Middle frontal gyrus (tissue), 1 donor: ENCODE results near the gene CMTR2.
"Not testable (repeated sequence)": the region's sequence is repeated elsewhere in the genome, so short reads cannot be mapped to it uniquely, and the experiment has no call there.

Source experiments
- DNase-seq: peaks from one replicate; pipeline ENCODE4 v3.0.0-alpha.2; 2015; ENCODE audit warnings: low spot score; ENCODE audit errors: extremely low spot score

Gene CMTR2

DNA sequence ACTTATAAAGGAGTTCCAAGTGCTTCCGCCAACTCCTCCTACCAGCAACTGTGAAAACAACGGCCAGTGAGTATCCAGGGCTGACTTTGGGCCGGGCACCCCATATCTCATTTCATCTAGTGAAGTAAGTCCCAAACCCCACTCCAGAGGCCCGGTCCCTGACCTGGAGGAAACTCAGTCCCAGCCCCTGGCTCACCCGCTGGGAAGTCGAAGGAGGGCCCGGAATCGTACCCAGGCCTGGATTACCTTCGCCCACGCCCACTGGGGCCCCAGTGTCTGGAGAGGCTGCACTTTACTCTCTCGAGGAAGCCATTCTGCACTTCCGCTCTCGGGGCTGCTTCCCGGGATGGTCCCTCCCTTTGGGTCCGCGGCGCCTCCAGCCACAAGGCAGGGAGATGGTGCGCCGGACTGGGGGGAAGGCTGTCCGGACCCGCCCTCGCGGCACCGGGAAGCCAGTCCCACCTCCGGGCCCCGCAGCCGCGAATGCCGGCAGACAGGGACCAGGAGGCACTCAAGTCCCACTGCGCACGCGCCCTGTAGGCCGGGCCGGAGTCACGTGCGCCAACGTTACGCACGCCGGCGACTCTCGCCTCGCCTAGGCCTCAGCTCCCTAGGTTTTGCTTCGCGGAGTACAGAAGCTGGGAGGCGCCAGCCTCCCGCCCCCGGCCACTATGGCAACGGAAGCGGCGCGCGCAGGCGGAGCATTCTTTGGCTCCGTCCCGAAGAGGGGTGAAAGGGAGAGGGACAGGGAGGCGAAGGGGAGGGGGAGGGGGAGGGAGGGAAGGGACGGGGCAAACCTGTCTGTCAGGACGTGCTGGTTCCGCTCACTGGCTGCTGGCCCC, at the start of gene CMTR2:
Gene CMTR2 (minus strand): TSS at position 513 of the 842 bp plus-strand sequence. CDS start 3,482 bp downstream, outside the sequence.
- peak; percentile 95 for DNase-seq

- DNase-seq, result no peak
Measured at GRCh38 chr16:71338632-71339031, 49.4 kb upstream of the CMTR2 start.

DNA sequence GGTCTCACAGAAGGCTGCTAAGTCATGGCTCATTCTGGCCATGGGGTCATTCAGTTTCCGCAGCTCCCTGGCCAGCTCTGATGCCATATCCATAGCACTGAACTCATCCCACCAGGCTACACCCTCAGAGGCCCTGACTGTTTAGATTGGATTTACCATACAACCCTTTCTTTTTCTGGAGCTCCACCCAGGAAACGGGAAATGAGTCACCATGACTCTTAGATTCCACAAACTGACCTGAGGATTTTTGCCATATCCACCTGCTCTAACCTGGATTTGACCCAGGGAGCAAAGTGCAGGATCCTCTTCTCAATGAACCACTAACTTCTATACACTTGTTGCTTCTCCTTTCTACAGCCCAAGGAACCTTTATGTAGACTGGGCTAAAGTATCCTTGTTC, 49.0 kb upstream of the CMTR2 start:
- DNase-seq, result no peak

DNA sequence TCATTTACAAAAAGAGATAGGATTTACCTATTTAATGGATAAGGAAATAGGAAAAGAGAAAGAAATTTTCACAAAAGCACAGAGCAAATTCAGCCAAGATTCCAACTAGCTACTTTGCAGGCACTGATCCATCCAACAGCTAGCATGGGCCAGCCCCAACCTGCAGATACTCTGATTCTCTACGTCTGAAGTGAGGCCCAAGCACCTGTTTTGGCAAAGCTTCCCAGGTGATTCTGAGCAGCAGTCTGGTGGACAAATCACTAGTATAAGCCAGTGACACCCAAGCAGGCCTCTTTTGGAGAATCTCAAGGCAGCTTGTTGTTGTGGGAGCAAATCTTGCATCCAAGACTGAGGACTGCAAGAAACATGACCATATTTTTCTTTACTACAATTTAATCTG, 48.4 kb upstream of the CMTR2 start:
- no peak for DNase-seq

- DNase-seq, result no peak
Measured at GRCh38 chr16:71328151-71328550, 38.9 kb upstream of the CMTR2 start.

GRCh38 chr16:71327720-71328119, 38.5 kb upstream of the CMTR2 start:
- no peak for DNase-seq

DNA sequence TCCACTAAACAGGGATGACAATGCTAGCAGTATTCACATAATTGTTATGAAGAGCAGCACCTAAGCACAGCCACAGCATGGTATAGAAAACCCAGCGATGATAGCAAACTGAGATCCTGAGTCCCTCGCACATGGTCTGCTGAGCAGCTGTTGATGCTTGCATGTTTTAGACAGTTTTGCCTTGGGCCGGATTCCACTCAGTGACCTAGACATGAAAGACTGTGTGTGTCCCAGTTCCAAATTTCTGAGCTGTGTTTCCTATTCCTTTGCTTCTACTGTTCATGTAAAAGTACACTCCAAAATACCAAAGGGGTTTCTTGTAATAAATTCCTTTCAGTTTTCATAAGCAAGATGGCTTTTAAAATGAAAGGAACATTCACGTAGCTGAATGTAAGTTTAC, 30.8 kb upstream of the CMTR2 start:
- no peak for DNase-seq

DNA sequence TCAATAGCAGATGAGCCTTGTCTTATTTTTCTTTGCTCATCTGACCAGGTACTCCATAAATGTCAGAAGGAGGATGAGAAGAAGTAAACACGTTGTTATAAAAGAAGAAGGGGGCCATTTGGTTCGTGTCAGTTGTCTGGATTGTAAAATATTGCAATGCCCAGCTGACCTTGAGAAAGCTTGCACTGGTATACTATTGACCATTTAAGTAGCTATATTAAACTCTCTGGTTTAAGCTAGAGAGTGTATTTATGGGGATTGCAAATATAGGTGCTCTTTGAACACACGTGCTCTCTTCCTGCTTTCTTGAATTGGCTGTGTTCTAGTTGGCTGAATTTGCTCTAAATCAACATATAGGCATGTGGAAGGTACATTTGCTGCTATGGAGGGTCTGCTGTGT, 26.1 kb upstream of the CMTR2 start:
- no peak for DNase-seq

- not testable (repeated sequence) for DNase-seq
Measured at GRCh38 chr16:71313591-71313990, 24.4 kb upstream of the CMTR2 start.

DNA sequence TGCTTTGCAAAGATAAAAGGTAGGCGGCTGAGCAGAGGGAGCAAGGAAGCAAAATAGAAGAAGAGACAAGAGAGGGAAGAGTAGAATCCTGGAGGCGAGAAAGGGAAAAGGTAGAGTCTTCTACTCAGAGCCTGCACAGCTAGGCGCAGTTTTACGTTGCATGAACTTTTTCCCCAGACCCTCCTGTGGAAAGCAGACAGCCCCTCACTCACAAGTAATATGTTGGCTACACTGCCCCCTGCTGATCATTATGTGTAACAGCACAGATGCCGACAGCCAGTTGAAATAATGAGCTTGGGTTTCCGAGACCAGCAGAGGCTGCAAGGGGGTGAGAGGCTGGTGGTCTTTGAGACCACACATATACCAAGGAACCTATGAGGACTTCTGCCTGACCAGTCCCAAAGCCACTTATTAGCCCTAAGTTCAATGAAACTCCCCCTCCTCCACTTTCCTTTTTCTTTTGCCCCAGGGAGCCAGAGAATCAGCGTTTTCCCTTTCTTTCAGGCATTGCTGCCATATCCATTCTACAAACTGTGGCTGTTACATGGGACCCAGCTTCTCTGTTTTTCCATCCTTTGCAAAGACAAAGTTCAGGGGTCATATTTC, 22.5 kb upstream of the CMTR2 start:
- DNase-seq, result no peak

DNA sequence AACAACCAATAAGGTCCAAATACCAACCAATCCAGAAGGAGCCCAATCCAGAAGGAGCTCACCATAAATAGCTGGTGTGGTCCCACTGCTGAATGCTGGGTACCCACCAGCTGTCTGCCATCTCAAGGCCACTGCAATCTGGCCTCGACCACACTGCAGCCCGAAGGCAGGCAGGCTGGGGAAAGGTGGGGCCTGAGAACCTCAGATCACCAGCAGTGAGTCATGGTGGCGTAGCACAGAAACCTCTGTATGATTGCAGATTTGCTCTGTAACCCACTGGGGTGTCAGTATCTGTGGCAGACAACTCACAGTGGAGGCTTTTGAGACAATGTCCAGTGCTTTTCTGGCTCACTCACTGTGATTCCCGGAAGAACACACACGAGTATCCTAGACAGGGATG, 14.7 kb upstream of the CMTR2 start:
- no peak for DNase-seq

DNA sequence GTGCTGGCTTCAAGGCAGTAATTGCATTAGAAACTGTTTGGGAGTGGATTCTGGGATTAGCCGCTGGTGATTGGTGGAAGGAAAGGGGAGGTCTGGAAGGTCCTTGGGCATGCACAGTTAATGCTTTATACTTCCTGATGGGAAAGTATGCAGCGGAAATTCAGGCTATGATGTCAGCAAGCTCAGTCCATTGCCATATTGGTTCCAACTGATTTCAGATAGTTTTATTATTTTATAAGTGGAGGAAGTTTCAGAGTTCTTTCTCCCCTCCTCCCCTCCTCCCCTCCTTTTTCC, 8.1 kb upstream of the CMTR2 start:
- DNase-seq, result no peak

- DNase-seq, result no peak
Measured at GRCh38 chr16:71296584-71297340, 7.6 kb upstream of the CMTR2 start.

GRCh38 chr16:71295950-71296349, 6.7 kb upstream of the CMTR2 start:
- DNase-seq, result no peak

DNA sequence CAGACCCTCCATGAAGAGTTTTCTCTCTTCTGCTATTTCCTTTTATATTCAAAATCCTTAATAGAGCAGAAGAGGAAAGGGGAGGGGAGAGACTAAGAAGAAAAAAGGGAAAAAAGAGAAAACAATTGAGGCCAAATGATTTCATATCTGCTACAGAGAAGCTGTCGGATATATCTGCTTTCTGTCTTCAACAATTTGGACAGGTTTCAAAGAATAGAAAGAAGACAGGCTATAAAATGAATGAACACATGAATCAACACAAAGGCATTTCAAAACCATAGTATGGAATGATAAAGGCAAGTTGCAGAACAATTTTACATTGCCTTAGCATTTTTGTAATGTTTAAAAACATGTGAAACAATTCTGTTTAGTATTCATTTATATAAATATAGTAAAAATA, 4.7 kb upstream of the CMTR2 start:
- no peak for DNase-seq

- DNase-seq, result not testable (repeated sequence)
Measured at GRCh38 chr16:71292095-71292494, 2.9 kb upstream of the CMTR2 start.

GRCh38 chr16:71289732-71290062, 495 bp upstream of the CMTR2 start:
- DNase-seq, result no peak

GRCh38 chr16:71288570-71288889, 672 bp downstream of the CMTR2 start:
- DNase-seq, result no peak

DNA sequence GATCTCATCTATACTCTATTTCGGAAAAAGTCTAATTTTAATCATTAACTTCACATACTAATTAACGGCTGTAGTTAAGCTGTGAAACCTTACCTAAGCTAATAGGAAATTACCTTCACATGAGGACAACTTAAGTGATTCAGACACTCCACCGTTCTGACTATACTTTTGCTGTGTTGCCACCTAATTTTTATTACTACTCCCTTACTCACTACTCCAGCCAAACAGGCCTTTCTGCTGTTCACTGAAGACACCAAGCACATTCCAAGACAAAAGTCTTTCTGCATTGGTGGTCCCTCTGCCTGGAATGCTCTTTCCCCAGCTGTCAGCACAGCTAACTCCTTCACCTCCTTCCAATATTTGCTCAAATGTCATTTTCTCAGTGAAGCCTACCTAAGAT, 1.3 kb downstream of the CMTR2 start:
- DNase-seq, result no peak

- DNase-seq, result no peak
Measured at GRCh38 chr16:71287454-71287853, 1.7 kb downstream of the CMTR2 start.

DNA sequence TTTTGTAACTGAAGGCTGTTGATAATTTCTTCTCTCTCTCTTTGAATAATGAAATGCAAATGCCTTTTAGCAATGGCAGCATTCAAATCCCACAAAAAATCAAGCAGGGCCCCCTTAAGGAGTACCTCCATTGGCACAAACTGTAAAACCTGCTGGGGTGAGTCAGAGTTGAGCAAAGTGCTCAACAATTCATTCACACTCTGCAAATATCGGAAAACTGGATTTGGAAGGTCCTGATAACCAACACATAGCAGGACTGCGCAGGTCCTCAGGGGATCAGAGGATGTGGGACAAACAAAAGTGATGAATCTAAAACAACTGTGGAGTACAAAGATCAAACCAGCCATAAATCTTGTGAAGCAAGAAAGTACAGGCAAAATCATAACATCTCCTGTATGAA, 5.6 kb downstream of the CMTR2 start:
- no peak for DNase-seq

DNA sequence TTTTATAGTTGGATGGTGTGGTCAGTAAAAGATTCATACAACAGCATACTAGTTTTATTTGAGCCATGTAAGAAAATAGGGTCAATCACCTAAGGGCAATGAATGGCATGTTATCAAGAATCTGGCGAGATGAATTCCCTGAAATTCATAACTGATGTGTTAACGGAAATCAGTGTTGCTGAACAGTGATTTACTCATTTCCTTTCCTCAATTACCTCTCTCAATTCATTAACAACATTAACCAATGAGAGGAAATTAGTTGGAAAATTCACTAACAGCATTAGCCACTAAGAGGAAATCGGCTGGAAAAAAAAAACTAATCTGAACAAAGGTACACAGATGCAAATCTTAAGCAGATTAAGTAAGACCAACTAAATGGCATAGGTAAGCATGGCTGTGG, 6.3 kb downstream of the CMTR2 start:
- DNase-seq, result no peak
